GM19023 (cell line): ENCODE data around the gene WIPF2.

Experiments used
- ATAC-seq: cut with Tn5 transposase; IDR thresholded peaks from one replicate; pipeline ENCODE4 v1.9.1; 2021; ENCODE audit warnings: mild to moderate bottlenecking, moderate library complexity; ENCODE audit not compliant: unreplicated experiment

The WIPF2 gene

DNA sequence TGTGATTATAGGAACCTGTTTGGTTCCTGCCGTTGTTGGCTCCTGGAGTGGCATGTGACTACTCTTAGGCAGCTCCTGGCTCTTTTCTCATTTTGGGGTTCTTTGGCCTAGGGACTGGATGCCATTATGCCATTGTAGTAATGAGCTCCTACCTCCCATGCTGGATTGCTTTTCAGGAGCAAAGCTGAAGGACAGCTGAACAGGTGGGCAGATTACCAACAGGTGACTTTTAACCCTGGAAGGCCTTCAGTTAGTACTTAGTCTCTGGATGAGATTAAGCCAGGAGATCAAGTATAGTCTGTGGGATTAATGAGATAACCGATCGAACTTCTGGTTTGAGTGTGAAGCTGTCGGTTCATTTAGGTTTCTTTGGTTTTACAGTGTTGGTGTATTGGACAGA is 25.2 kb downstream of the WIPF2 start:
- ATAC-seq = no peak

DNA sequence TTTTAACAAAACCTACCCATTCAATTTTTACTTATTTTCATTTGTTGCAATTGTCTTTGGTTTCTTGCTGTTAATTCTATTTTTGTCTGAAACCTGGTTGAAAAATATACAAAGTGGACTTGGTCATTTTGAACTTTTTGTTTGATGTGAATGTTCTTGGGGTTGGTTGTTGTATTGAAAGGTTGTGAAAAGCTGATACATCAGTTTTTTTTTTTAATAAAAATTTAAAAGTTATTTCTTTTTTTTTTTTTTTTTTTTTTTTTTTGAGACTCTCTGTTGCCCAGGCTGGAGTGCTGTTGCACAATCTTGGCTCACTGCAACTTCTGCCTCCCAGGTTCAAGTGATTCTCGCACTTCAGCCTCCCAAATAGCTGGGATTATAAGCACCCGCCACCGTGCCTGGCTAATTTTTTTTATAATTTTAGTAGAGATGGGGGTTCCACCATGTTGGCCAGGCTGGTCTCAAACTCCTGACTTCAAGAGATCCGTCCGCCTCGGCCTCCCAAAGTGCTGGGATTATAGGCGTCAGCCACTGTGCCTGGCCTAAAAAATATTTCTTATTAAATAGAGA is 28.9 kb downstream of the WIPF2 start:
- ATAC-seq = no peak

DNA sequence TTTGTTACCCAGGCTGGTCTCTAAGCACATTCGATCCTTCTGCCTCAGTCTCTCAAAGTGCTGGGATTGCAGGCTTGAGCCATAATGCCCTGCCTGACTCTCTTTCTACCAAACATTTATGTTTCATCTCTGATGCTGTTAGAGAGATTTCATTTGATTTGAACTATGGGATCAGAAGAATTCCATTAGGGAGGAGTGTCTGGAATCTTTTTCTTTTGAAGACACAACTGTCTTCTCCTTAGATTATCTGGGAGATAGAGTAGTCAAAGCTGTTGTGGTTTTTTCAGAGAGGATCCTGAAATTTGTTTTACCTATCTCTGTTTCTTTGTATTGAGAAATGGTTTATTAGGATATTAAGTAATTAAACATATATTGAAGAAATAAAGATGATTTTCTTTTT is 29.4 kb downstream of the WIPF2 start:
- ATAC-seq = no peak

DNA sequence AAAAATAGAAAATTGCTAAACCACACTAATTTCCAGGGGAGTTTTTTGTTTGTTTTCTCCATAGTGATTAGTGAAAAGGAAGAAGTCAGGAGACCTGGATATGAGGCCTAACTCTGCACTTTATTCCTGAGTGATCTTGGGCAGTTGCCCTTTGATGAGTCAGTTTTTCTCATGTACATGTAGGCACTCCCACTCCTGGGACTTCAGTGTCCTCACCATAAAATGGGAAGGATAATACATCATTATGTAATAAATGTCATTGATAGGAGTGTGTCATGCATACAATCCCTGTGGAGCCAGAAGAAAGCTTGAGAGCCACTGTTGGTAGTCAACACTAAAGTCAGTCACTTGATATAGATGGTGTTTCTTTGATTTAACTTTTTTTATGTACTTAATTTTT is 32.5 kb downstream of the WIPF2 start:
- no peak for ATAC-seq

DNA sequence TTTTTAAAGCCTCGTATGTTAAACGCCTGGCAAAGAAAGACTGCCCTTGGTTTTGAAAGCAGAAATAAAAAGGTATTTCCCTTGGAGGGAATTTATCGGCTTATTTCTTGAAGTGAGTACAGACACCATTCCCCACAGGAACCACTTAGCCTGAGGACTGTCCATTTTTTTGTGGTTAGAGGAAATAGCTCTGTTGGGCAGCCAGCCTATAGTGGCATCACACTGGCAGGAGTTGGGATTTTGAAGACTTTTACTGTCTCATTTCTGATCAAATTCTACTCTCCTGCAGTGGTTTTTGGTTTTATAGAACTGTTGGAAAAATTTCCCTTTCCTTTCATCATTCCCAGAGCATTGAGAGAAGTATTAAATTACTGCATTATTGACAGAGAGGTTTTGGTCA is 34.5 kb downstream of the WIPF2 start:
- no peak for ATAC-seq

DNA sequence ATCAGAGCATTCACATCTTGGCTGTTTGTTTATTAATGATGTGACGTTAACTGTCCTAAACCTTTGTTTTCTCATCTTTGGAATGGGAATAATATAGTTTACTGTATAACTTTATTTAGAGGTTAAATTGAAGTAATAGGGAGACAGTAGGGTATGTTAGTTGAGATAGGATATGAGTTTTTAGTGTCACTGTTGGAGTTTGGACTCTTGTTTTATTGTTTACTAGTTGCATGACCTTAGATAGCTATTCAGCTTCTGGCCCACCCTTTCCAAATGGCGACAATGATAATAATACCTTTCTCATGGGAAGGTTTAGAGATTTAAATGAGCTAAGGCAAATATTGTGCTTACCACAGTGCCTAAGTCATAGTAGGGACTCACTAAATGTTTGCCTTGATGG is 40.4 kb downstream of the WIPF2 start:
- ATAC-seq = no peak

DNA sequence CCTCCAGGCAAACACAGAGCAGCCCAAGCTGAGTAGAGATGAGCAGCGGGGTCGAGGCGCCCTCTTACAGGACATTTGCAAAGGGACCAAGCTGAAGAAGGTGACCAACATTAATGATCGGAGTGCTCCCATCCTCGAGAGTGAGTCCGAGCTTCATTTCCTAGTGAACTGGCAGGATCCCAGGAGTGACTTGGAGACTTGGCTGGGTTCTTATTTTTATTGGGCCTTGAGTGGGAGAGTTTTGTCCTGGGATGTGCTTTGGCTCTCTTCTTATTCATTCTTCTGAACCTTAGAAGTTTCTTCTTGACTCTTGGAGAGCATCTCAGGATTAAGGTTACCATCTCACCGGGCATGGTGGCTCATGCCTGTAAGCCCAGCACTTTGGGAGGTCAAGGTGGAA is 41.4 kb downstream of the WIPF2 start:
- no peak for ATAC-seq

DNA sequence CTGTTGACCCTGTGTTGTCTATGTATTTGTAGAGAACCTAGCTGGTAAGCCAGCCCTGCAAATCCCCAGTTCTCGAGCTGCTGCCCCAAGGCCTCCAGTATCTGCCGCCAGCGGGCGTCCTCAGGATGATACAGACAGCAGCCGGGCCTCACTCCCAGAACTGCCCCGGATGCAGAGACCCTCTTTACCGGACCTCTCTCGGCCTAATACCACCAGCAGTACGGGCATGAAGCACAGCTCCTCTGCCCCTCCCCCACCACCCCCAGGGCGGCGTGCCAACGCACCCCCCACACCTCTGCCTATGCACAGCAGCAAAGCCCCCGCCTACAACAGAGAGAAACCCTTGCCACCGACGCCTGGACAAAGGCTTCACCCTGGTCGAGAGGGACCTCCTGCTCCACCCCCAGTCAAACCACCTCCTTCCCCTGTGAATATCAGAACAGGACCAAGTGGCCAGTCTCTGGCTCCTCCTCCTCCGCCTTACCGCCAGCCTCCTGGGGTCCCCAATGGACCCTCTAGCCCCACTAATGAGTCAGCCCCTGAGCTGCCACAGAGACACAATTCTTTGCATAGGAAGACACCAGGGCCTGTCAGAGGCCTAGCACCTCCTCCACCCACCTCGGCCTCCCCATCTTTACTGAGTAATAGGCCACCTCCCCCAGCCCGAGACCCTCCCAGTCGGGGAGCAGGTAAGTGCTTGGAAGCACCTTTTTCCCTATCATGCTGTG is 45.5 kb downstream of the WIPF2 start:
- ATAC-seq = no peak

DNA sequence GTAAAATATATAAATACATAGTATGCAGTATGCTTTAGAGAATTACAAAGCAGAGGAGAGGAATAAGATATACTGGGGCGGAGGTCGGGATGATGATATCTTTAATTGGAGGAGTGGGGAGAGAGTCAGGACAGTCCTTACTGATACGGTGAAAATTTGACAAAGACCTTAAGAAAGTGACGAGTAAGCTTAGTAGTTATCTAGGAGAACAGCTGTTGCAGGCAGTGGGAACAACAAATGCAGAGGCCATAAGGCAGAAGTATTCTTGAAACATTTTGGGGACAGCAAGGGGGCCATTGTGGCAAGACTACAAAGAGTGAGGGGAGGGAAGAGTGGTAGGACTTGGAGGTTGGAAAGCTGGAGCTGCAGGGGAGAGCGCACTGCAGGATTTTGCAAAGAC is 46.2 kb downstream of the WIPF2 start:
- ATAC-seq = no peak

DNA sequence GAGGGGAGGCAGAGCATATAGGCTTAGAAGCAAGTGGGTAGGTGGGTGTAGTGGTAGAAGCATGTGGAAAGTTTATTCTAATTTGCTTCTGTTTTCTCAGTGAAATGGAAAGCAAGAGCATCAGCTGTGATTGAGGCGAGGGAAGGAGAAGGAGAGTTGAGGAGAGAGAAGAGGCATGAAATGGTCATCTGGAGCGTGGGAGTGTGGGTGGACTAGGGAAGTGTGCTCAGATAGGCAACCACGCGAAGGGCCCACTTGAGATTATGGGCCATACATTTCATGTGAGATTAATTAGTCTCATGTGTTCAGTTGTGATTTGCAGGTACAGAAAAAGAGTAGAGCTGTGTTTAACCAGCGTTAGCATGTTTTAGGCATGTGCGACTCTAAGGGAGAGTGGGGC is 47.8 kb downstream of the WIPF2 start:
- ATAC-seq = no peak

DNA sequence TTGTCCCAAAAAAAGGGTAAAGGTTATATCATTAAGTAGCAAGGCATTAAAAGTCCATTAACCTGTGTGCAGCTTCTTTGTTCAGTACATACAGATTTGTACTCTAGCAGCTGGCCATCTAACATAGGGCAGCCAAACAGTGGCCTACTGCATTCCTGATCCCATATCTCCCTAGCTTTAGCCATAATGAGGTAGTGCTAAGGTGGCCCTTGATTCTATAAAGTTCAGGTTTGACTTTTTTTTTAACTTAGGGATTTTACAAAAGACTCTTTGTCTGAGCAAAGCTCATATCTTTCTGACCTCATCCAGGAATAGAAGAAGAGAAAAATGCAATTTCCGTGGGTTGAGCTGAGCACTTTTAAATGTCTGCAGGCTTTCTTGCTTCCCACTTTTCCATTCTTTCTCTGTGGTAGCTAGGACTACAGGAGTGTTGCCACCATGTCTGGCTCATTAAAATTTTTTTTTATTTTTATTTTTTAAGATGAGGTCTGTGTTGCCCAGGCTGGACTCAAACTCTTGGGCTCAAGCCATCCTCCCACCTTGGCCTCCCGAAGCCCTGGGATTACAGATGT is 49.1 kb downstream of the WIPF2 start:
- ATAC-seq = no peak

DNA sequence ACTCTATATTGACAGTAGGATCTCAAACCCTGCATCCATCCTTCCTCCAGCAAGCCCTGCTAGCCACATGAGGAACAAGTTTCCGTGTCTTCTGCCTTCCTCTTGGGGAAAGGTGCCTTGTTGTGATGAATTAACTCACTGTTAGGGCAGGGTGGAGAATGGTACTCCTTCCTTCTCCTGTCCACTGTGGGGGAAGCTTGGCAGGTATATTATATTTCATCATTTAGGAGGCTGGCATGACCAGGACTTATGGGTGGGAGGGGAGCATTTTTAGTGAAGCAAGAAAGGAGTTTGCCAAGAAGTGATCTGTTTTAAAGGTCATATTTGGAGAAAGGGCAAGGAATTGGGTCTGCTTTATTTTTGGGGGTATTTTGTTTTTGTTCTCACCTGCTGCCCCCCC is 59.3 kb downstream of the WIPF2 start:
- no peak for ATAC-seq

DNA sequence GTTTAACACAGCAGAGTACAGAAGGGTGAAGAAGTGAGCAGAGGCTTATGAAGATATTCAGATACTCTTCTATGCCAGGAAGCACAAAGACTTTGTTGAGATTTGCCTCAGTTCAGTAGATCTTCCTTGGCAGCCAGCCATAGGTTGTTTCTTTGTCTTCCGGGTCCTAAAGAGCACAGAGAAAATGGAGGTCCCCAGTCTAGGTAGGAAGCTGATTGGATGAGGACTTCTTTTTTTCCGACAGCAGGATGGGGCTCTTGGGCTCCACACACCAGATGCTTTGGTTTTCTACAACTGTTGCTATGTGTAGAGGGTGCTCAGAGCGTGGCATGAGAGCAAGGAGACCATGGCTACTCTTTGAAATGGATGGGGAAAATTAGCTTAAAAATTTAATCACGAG is 60.3 kb downstream of the WIPF2 start:
- ATAC-seq = no peak

DNA sequence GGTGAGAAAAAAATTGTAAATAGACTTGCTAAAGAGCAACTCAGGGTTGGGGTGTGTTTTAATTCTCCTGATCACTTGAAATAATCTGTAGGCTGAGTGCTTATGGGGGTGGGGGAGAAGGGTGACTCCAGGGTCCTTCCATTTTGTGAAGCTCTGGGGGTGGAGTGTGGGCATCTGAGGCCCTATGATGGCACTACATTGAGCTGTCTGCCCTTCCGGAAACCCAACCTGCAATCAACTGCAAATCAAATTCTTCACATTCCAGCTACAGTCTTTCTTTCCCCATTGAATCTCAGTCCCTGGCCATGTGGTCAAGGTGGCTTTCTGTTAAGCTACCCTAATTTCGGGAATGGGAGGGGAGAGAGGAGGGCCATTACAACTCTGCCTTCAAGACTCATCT is 62.6 kb downstream of the WIPF2 start:
- no peak for ATAC-seq

DNA sequence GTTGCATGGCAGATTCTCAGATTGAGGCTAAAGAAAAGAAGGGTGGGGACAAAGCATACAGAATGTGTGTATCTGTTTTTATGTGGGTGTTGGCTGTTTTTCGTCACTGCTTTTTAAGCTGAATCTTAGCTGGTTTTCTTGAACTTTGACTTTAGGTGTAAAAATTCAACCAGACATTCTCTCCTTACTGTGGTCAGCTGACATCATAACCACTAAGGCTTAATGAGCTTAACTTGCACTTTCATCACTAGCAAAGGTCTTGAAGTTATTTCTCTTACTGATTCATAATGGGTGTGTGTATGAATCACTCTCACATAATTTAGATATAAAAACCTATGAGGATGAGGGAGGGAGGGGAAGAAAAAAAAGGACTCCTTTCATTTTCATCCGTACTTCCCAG is 64.6 kb downstream of the WIPF2 start:
- no peak for ATAC-seq

DNA sequence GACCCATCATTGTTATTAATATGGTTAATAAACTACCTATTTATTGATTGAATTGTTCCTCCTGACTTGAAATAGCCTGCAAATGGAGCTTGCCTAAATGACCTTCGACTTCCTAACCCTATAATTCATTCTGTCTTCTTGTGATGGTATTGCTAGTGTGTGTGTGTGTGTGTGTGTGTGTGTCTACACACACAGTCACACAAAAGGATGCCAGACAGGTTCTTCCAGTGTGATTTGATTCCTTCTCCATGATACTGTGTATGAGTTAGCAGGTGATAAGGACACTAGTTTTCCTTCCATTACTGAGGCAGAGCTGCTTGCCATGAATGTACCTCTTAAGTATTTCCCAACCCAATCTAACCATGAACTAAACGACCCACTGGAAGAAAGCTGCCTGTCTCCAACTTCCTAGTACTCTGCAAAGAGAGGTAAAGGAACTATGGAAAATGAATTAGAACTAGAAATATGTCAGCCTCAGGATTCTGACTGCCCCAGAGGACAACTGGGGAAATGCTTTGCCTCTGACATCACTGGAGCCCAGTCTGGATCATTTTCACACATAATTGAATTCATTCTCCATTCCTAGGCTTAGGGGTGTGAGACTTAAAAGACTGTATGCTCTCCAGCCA is 65.1 kb downstream of the WIPF2 start:
- no peak for ATAC-seq

DNA sequence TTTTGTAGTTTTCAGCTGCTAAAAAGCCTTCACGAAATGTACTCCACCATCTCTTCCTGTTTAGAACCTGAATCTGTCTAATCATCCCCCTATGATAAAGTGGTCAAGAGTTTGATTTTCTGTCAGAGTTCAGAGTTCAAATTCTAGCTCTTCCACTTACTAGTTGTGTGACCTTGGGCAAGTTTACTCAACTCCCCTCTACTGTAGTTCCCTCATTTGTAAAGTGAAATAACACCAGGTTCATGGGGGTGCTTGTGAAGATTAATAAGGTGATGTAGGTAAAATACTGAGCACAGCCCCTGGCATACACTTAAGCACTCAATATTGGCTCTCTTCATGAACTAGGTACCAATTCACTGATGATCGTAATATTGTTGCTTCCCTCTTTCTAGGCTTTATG is 67.4 kb downstream of the WIPF2 start:
- no peak for ATAC-seq

DNA sequence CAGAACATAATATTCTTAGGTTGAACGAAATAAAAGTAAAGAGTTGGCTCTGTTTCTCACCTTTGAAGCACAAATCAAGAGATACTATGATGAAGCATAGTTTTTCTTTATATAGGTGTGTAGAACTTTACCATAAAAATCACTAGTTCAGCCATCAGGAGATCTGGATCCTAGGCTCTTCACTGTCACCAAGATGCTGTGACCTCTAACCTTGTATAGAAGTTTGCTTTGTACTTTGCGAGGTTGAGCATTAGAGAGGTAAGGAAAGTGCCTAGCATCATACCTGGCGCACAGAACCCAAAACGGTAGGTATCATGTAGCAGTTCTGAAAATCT is 68.0 kb downstream of the WIPF2 start:
- ATAC-seq = no peak

DNA sequence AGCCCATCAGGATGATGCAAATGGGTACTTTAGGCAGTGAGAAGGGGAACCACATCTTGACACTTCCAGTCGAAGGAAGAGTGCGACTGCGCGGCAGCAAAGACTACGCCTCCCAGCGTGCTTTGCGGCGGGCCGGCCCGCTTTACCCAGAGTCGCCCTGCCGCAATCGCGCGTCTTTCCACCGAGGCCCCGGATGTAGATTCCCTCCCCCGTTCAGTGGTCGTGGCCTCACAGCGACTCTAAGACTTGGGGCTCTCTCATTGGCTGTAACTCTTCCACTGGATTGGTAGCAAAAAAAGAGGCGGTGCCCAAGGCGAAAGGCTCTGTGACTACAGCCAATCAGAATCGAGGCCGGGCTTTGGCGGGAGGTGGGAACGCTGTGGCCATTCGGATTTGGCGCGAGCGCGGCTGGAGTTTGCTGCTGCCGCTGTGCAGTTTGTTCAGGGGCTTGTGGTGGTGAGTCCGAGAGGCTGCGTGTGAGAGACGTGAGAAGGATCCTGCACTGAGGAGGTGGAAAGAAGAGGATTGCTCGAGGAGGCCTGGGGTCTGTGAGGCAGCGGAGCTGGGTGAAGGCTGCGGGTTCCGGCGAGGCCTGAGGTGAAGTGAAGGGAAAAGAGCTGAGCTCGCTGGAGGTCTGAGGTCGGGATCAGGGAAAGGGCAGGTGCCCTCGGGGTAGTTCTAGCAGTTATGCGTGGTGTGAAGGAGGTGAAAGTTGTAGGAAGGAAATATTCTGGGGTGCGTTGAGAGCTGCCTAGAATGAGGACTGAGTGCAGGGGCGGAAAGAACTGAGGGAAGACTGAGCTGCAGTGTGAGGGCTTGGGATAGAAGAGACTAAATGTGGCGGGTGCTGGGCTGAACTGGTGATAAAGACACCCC is 68.6 kb downstream of the WIPF2 start, which contains the start of gene CDC6:
CDC6 (plus strand) TSS at position 386 of the 876 bp plus-strand sequence. CDS start 1,542 bp downstream, outside the sequence.
- peak; percentile 96 for ATAC-seq

DNA sequence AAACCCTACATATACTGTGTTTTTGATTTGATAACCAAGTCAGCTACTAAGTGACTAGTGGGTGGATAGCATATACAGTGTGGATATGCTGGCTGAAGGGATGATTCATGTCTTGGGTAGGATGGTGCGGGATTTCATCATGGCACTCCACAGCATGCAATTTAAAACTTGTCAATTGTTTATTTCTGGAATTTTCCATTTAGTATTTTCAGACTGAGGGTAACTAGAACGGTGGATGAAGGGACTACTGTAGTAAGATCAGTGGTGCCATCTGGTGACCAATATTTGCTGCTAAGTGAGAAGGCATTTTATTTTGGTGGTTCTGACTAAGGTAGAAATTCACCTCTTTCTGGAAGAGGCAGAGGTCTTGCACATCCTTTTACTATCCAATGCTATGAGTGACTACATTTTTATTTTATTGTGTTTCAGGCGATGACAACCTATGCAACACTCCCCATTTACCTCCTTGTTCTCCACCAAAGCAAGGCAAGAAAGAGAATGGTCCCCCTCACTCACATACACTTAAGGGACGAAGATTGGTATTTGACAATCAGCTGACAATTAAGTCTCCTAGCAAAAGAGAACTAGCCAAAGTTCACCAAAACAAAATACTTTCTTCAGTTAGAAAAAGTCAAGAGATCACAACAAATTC is 71.7 kb downstream of the WIPF2 start:
- ATAC-seq = no peak

DNA sequence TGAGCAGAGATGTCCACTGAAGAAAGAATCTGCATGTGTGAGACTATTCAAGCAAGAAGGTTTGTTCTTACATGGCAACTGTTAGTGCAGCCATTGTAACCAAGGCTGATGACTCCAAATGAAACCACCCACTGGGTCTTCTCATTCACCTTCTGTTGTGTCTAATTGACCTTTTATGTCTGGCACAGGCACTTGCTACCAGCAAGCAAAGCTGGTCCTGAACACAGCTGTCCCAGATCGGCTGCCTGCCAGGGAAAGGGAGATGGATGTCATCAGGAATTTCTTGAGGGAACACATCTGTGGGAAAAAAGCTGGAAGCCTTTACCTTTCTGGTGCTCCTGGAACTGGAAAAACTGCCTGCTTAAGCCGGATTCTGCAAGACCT is 72.2 kb downstream of the WIPF2 start:
- ATAC-seq = no peak
